Measurements from ENCODE around the gene CFC1.
"Not testable (repeated sequence)": the region's sequence is repeated elsewhere in the genome, so short reads cannot be mapped to it uniquely, and the experiment has no call there.

CFC1 gene

GRCh38 chr2:130590170-130590841 lies 9.1 kb downstream of the CFC1 start:
- not testable (repeated sequence) for H3K4me3 ChIP-seq (ENCODE audit: low read length); H3K4me2 ChIP-seq (ENCODE audit: low read length); H3K4me1 ChIP-seq (ENCODE audit: control insufficient read depth, low read length); H3K79me2 ChIP-seq (ENCODE audit: control insufficient read depth, low read length); H3K9me2 ChIP-seq (replicated peaks; ENCODE audit: control insufficient read depth, low read length); H3F3A ChIP-seq (ENCODE audit: control insufficient read depth, insufficient read depth); H3K27me3 ChIP-seq (ENCODE audit: control insufficient read depth, low read length); H3K36me3 ChIP-seq (ENCODE audit: control insufficient read depth, low read length); H4K20me1 ChIP-seq (ENCODE audit: control insufficient read depth, insufficient read depth, low read depth, low read length); H3K27ac ChIP-seq (ENCODE audit: low read depth, low read length); H3K9me3 ChIP-seq (ENCODE audit: control insufficient read depth, insufficient read depth, low read length)

- not testable (repeated sequence) for H3K9me2 ChIP-seq (replicated peaks; ENCODE audit: control insufficient read depth, low read length); H3K36me3 ChIP-seq (ENCODE audit: control insufficient read depth, low read length); H4K20me1 ChIP-seq (ENCODE audit: control insufficient read depth, insufficient read depth, low read depth, low read length)
Observed at GRCh38 chr2:130588688-130589458, 10.5 kb downstream of the CFC1 start.

GRCh38 chr2:130584726-130585125 lies 14.6 kb downstream of the CFC1 start:
- H3K4me3 ChIP-seq (ENCODE audit: low read length); H3K9me3 ChIP-seq (ENCODE audit: control insufficient read depth, insufficient read depth, low read length); H3K4me2 ChIP-seq (ENCODE audit: low read length); H3K27ac ChIP-seq (ENCODE audit: low read depth, low read length); H3K79me2 ChIP-seq (ENCODE audit: control insufficient read depth, low read length); H3K36me3 ChIP-seq (ENCODE audit: control insufficient read depth, low read length); H4K20me1 ChIP-seq (ENCODE audit: control insufficient read depth, insufficient read depth, low read depth, low read length); H3F3A ChIP-seq (ENCODE audit: control insufficient read depth, insufficient read depth); H3K4me1 ChIP-seq (ENCODE audit: control insufficient read depth, low read length); H3K27me3 ChIP-seq (ENCODE audit: control insufficient read depth, low read length); H3K9me2 ChIP-seq (replicated peaks; ENCODE audit: control insufficient read depth, low read length): not testable (repeated sequence)

More at GRCh38 chr2:130588688-130589458, 10.5 kb downstream of the CFC1 start:
- H3K9me3 ChIP-seq (ENCODE audit: control insufficient read depth, insufficient read depth, low read length); H3K4me1 ChIP-seq (ENCODE audit: control insufficient read depth, low read length); H3K79me2 ChIP-seq (ENCODE audit: control insufficient read depth, low read length); H3F3A ChIP-seq (ENCODE audit: control insufficient read depth, insufficient read depth); H3K27ac ChIP-seq (ENCODE audit: low read depth, low read length); H3K4me2 ChIP-seq (ENCODE audit: low read length); H3K27me3 ChIP-seq (ENCODE audit: control insufficient read depth, low read length); H3K4me3 ChIP-seq (ENCODE audit: low read length): not testable (repeated sequence)

- H3K9me2 ChIP-seq (replicated peaks; ENCODE audit: control insufficient read depth, low read length); H3K79me2 ChIP-seq (ENCODE audit: control insufficient read depth, low read length); H3K4me1 ChIP-seq (ENCODE audit: control insufficient read depth, low read length); H3K27me3 ChIP-seq (ENCODE audit: control insufficient read depth, low read length); H3K9me3 ChIP-seq (ENCODE audit: control insufficient read depth, insufficient read depth, low read length); H3K27ac ChIP-seq (ENCODE audit: low read depth, low read length); H3K4me3 ChIP-seq (ENCODE audit: low read length); H3F3A ChIP-seq (ENCODE audit: control insufficient read depth, insufficient read depth); H3K36me3 ChIP-seq (ENCODE audit: control insufficient read depth, low read length); H4K20me1 ChIP-seq (ENCODE audit: control insufficient read depth, insufficient read depth, low read depth, low read length); H3K4me2 ChIP-seq (ENCODE audit: low read length): not testable (repeated sequence)
Observed at GRCh38 chr2:130583582-130583981, 15.8 kb downstream of the CFC1 start.

- not testable (repeated sequence) for H3K79me2 ChIP-seq (ENCODE audit: control insufficient read depth, low read length); H4K20me1 ChIP-seq (ENCODE audit: control insufficient read depth, insufficient read depth, low read depth, low read length); H3K9me2 ChIP-seq (replicated peaks; ENCODE audit: control insufficient read depth, low read length); H3K4me1 ChIP-seq (ENCODE audit: control insufficient read depth, low read length); H3K27me3 ChIP-seq (ENCODE audit: control insufficient read depth, low read length); H3K4me3 ChIP-seq (ENCODE audit: low read length); H3K27ac ChIP-seq (ENCODE audit: low read depth, low read length); H3F3A ChIP-seq (ENCODE audit: control insufficient read depth, insufficient read depth); H3K9me3 ChIP-seq (ENCODE audit: control insufficient read depth, insufficient read depth, low read length); H3K4me2 ChIP-seq (ENCODE audit: low read length); H3K36me3 ChIP-seq (ENCODE audit: control insufficient read depth, low read length)
Observed at GRCh38 chr2:130582970-130583369, 16.4 kb downstream of the CFC1 start.

GRCh38 chr2:130581491-130581890 lies 17.9 kb downstream of the CFC1 start:
- H3K27ac ChIP-seq (ENCODE audit: low read depth, low read length); H3K4me2 ChIP-seq (ENCODE audit: low read length); H3K36me3 ChIP-seq (ENCODE audit: control insufficient read depth, low read length); H3K79me2 ChIP-seq (ENCODE audit: control insufficient read depth, low read length); H3K4me1 ChIP-seq (ENCODE audit: control insufficient read depth, low read length); H4K20me1 ChIP-seq (ENCODE audit: control insufficient read depth, insufficient read depth, low read depth, low read length); H3K4me3 ChIP-seq (ENCODE audit: low read length); H3F3A ChIP-seq (ENCODE audit: control insufficient read depth, insufficient read depth); H3K9me2 ChIP-seq (replicated peaks; ENCODE audit: control insufficient read depth, low read length); H3K27me3 ChIP-seq (ENCODE audit: control insufficient read depth, low read length); H3K9me3 ChIP-seq (ENCODE audit: control insufficient read depth, insufficient read depth, low read length): not testable (repeated sequence)

GRCh38 chr2:130579121-130579520 lies 20.3 kb downstream of the CFC1 start:
- not testable (repeated sequence) for H3F3A ChIP-seq (ENCODE audit: control insufficient read depth, insufficient read depth); H3K4me3 ChIP-seq (ENCODE audit: low read length); H3K4me2 ChIP-seq (ENCODE audit: low read length)

GRCh38 chr2:130577559-130577958 lies 21.8 kb downstream of the CFC1 start:
- not testable (repeated sequence) for H3K4me3 ChIP-seq (ENCODE audit: low read length); H3K27ac ChIP-seq (ENCODE audit: low read depth, low read length); H3K27me3 ChIP-seq (ENCODE audit: control insufficient read depth, low read length); H3K36me3 ChIP-seq (ENCODE audit: control insufficient read depth, low read length); H3K9me2 ChIP-seq (replicated peaks; ENCODE audit: control insufficient read depth, low read length); H3K4me2 ChIP-seq (ENCODE audit: low read length); H3K9me3 ChIP-seq (ENCODE audit: control insufficient read depth, insufficient read depth, low read length); H3K79me2 ChIP-seq (ENCODE audit: control insufficient read depth, low read length); H3K4me1 ChIP-seq (ENCODE audit: control insufficient read depth, low read length); H4K20me1 ChIP-seq (ENCODE audit: control insufficient read depth, insufficient read depth, low read depth, low read length); H3F3A ChIP-seq (ENCODE audit: control insufficient read depth, insufficient read depth)

More at GRCh38 chr2:130579121-130579520, 20.3 kb downstream of the CFC1 start:
- not testable (repeated sequence) for H3K27ac ChIP-seq (ENCODE audit: low read depth, low read length); H3K36me3 ChIP-seq (ENCODE audit: control insufficient read depth, low read length); H3K9me3 ChIP-seq (ENCODE audit: control insufficient read depth, insufficient read depth, low read length); H3K4me1 ChIP-seq (ENCODE audit: control insufficient read depth, low read length); H3K79me2 ChIP-seq (ENCODE audit: control insufficient read depth, low read length); H3K27me3 ChIP-seq (ENCODE audit: control insufficient read depth, low read length); H3K9me2 ChIP-seq (replicated peaks; ENCODE audit: control insufficient read depth, low read length); H4K20me1 ChIP-seq (ENCODE audit: control insufficient read depth, insufficient read depth, low read depth, low read length)
